ENCODE measurements around the gene PLA2G4B. TPM values are rescaled to one million over a fixed set of nuclear protein-coding genes. Genes with fewer than 3 reads are reported as not detected.

PLA2G4B gene
- total RNA-seq, 1 donor from 2014 or later, result 13.9 TPM

DNA sequence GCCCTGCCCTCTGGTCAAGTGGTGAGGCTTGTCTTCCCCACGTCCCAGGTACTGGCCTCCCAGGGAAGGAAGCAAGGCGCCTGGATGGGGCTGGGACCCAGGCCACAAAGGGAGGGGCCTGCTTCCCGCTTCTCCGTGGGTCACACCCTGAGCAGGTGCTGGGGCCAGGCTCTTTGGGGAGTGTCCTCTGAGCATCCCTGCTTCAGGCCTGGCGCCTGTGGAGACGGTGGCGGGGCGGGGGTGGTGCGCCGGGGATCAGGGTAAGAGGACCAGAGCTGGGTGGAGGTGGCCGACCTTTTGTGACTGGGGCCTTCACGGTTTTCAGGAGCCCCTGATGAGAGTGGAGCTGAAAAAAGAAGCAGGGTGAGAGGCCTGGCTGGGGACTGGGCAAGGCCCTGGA lies 3.6 kb downstream of the PLA2G4B start:
- peaks cover 31 to 59% of the 10 kb centered on the region in 2 donors for H3K36me3 ChIP-seq
- intact Hi-C loops (cut with DNase I), result no loop called here
- no peak for TF ChIP-seq CTCF (IDR thresholded peaks at IDR 0.05)

DNA sequence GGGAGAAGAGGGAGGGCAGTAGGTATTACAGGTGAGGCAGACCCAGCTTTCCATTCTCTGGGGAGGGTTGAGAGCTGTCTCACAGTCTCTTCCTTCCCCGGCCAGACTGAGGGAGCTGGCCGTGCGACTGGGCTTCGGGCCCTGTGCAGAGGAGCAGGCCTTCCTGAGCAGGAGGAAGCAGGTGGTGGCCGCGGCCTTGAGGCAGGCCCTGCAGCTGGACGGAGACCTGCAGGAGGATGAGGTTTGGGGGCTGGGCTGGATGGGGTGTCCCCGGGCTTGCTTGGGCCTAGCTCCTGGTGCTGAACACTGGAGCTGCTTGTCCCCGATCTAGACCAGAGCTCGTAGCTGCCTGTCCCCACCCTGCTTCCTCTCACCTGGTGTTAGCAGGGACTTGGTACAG lies 4.9 kb downstream of the PLA2G4B start:
- H3K27ac ChIP-seq, result no peak overlapping the region
- TF ChIP-seq CTCF (IDR thresholded peaks at IDR 0.05), result no peak
- no peaks in the 10 kb centered on the region for H3K9me3 ChIP-seq
- H3K36me3 ChIP-seq, result peaks cover 41 to 71% of the 10 kb centered on the region in 2 donors
- no peaks in the 10 kb centered on the region for H3K27me3 ChIP-seq
- H3K4me3 ChIP-seq, result no peak overlapping the region
- intact Hi-C loops (cut with DNase I), result no loop called here
- no peaks in the 10 kb centered on the region for H3K4me1 ChIP-seq
- no peak for DNase-seq (ENCODE audit: low spot score in 2 of 2)

More for the DNA sequence above, 3.6 kb downstream of the PLA2G4B start:
- Histone ChIP-seq H3K4me1 (no peaks in the 10 kb centered on the region), H3K4me3 (no peak overlapping the region), H3K9me3 (no peaks in the 10 kb centered on the region), H3K27ac (no peak overlapping the region), H3K27me3 (no peaks in the 10 kb centered on the region)
- DNase-seq (ENCODE audit: low spot score in 2 of 2), result no peak

DNA sequence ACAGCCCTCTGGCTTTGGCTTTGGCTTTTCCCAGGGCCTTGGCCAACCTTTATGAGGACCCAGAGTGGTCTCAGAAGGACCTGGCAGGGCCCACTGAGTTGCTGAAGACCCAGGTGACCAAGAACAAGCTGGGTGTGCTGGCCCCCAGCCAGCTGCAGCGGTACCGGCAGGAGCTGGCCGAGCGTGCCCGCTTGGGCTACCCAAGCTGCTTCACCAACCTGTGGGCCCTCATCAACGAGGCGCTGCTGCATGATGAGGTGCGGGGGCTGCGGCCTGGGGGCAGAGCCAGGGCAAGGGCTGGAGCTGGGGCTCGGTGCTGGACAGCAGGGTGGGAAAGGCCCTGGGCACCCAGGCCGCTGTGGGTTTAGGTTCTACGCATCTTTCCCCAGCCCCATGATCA lies 6.2 kb downstream of the PLA2G4B start:
- Histone ChIP-seq H3K27me3 (no peaks in the 10 kb centered on the region), H3K9me3 (no peaks in the 10 kb centered on the region), H3K36me3 (peaks cover 41 to 71% of the 10 kb centered on the region in 2 donors), H3K27ac (no peak overlapping the region), H3K4me3 (no peak overlapping the region), H3K4me1 (no peaks in the 10 kb centered on the region)
- DNase-seq (ENCODE audit: low spot score in 2 of 2), result no peak
- intact Hi-C loops (cut with DNase I), result no loop called here
- TF ChIP-seq CTCF (IDR thresholded peaks at IDR 0.05), result no peak

DNA sequence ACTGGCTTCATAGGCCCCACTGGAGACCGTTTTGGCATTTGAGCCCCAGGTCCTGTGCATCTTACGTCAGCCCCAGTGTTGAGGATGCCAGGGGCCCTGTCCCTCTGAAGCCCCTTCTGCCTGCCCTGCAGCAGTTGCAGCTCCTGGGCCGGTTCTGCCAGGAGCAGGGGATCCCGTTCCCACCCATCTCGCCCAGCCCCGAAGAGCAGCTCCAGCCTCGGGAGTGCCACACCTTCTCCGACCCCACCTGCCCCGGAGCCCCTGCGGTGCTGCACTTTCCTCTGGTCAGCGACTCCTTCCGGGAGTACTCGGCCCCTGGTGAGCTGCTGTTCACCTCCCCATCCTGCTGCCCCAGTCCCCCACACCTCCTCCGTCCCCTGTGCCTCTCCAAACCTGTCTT lies 8.6 kb downstream of the PLA2G4B start:
- intact Hi-C loops (cut with DNase I), result no loop called here
- TF ChIP-seq CTCF (IDR thresholded peaks at IDR 0.05), result no peak
- H3K4me3 ChIP-seq, result no peak overlapping the region
- no peak for DNase-seq (ENCODE audit: low spot score in 2 of 2)
- H3K27ac ChIP-seq, result no peak overlapping the region
- no peaks in the 10 kb centered on the region for H3K27me3 ChIP-seq
- no peaks in the 10 kb centered on the region for H3K4me1 ChIP-seq
- H3K9me3 ChIP-seq, result no peaks in the 10 kb centered on the region
- peaks cover 29 to 51% of the 10 kb centered on the region in 2 donors for H3K36me3 ChIP-seq

DNA sequence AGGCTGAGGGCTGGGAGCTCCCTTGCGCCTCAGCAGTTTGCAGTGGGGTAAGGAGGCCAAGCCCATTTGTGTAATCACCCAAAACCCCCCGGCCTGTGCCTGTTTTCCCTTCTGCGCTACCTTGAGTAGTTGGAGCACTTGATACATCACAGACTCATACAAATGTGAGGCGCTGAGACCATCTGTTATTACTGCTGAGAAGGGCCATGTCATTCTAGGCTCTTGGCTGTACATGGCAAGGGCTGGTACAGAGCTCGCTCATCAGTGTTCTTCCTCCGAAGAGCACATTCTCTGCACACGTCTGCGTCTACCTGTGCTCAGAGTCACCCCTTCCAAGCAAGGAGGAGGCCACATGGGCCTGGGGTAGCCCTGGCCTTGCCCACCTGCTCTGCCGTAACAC lies 9.3 kb downstream of the PLA2G4B start:
- H3K4me1 ChIP-seq, result no peaks in the 10 kb centered on the region
- no peaks in the 10 kb centered on the region for H3K9me3 ChIP-seq
- no peak for TF ChIP-seq CTCF (IDR thresholded peaks at IDR 0.05)
- H3K27me3 ChIP-seq, result no peaks in the 10 kb centered on the region
- H3K27ac ChIP-seq, result no peak overlapping the region
- no peak overlapping the region for H3K4me3 ChIP-seq
- intact Hi-C loops (cut with DNase I), result no loop called here
- no peak for DNase-seq (ENCODE audit: low spot score in 2 of 2)
- H3K36me3 ChIP-seq, result peaks cover 28 to 47% of the 10 kb centered on the region in 2 donors

GRCh38 chr15:41848631-41849030 lies 10.0 kb downstream of the PLA2G4B start:
- Histone ChIP-seq H3K27me3 (no peaks in the 10 kb centered on the region), H3K4me1 (no peaks in the 10 kb centered on the region), H3K9me3 (no peaks in the 10 kb centered on the region), H3K27ac (no peak overlapping the region), H3K4me3 (no peak overlapping the region), H3K36me3 (peaks cover 28 to 41% of the 10 kb centered on the region in 2 donors)
- no peak for TF ChIP-seq CTCF (IDR thresholded peaks at IDR 0.05)
- DNase-seq (ENCODE audit: low spot score in 2 of 2), result no peak
- intact Hi-C loops (cut with DNase I), result no loop called here

Measured in ascending aorta (tissue), 2 donors.